ENCODE measurements around the gene SCN4A.
"Not testable (repeated sequence)": the region's sequence is repeated elsewhere in the genome, so short reads cannot be mapped to it uniquely, and the experiment has no call there.

Gene SCN4A

GRCh38 chr17:63911041-63911635 is 61.6 kb downstream of the SCN4A start, which contains the start of gene CSHL1:
Gene CSHL1, minus strand, starts transcription at chr17:63911258. Its CDS starts 62 bp downstream, at chr17:63911196.
- no peak for DNase-seq

GRCh38 chr17:63910096-63910495 is 62.6 kb downstream of the SCN4A start:
- no peak for DNase-seq

- not testable (repeated sequence) for DNase-seq
Measured at GRCh38 chr17:63909586-63909985, 63.1 kb downstream of the SCN4A start.

GRCh38 chr17:63907161-63907778 is 65.4 kb downstream of the SCN4A start:
- DNase-seq: not testable (repeated sequence)

- not testable (repeated sequence) for DNase-seq
Measured at GRCh38 chr17:63904796-63905195, 67.9 kb downstream of the SCN4A start.

GRCh38 chr17:63903787-63904201 is 68.9 kb downstream of the SCN4A start:
- DNase-seq: not testable (repeated sequence)

GRCh38 chr17:63901971-63902370 is 70.7 kb downstream of the SCN4A start:
- DNase-seq: not testable (repeated sequence)

- DNase-seq: not testable (repeated sequence)
Measured at GRCh38 chr17:63898899-63899798, 73.6 kb downstream of the SCN4A start.

- DNase-seq: not testable (repeated sequence)
Measured at GRCh38 chr17:63896524-63897354, 76.0 kb downstream of the SCN4A start, which contains the start of gene CSH1. Gene CSH1, minus strand, starts transcription at chr17:63896574. Its CDS starts 63 bp downstream, at chr17:63896511.

- not testable (repeated sequence) for DNase-seq
Measured at GRCh38 chr17:63894821-63895220, 77.9 kb downstream of the SCN4A start.

GRCh38 chr17:63894021-63894420 is 78.7 kb downstream of the SCN4A start:
- not testable (repeated sequence) for DNase-seq

- DNase-seq: not testable (repeated sequence)
Measured at GRCh38 chr17:63892316-63893037, 80.2 kb downstream of the SCN4A start.

GRCh38 chr17:63889026-63889848 is 83.5 kb downstream of the SCN4A start:
- peak; percentile 27 for DNase-seq

Data from fibroblast of skin of right quadriceps (primary cell).